Measurements from ENCODE around the gene DAPK1. TPM values are rescaled to one million over a fixed set of nuclear protein-coding genes. Genes with fewer than 3 reads are reported as not detected.

The DAPK1 gene
- total RNA-seq, 1 donor from 2014 or later, result 29.5 TPM

DNA sequence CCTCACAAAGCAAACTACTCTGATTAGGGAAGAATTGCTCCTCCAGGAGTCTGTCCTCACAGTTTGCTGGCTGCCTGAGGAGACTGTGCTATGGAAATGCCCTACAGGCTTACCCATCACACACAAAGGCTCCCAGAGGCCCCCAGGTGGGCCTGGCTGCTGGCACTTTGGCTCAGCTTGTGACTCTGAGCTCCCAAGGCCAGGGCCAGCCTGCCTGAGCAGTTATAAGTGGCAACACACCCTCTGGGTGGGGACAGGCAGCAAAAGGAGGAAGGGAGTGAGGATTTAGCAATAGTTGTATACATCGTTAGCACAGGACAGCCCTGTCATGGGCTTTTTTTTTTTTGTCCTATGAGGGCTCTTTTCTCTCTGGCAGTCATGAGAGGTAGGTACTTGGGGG lies 103.5 kb downstream of the DAPK1 start:
- peak overlapping the region; percentile 31 for H3K4me3 Mint-ChIP-seq
- peaks cover 2% of the 10 kb centered on the region for H3K27me3 Mint-ChIP-seq (ENCODE audit: insufficient read depth, low read depth)
- peaks cover 40% of the 10 kb centered on the region for H4K20me1 ChIP-seq (ENCODE audit: low read depth)
- peaks cover 5% of the 10 kb centered on the region for H3K36me3 Mint-ChIP-seq
- H3K9ac ChIP-seq, result no peak overlapping the region
- H3K9me3 ChIP-seq (ENCODE audit: low read depth), result no peaks in the 10 kb centered on the region
- no peaks in the 10 kb centered on the region for H3K9me3 Mint-ChIP-seq
- peaks cover 13% of the 10 kb centered on the region for H3K79me2 ChIP-seq (ENCODE audit: low read depth)
- peaks cover 28% of the 10 kb centered on the region for H3K4me1 ChIP-seq
- H3K4me3 ChIP-seq, result no peak overlapping the region
- H3K27me3 ChIP-seq, result no peaks in the 10 kb centered on the region
- peaks cover 76% of the 10 kb centered on the region for H3K4me1 Mint-ChIP-seq
- H2AFZ ChIP-seq (replicated peaks), result no peak overlapping the region
- no peak overlapping the region for H3K27ac ChIP-seq
- TF ChIP-seq EZH2phosphoT487 (IDR thresholded peaks at IDR 0.05) (no peak), EZH2 (IDR thresholded peaks at IDR 0.05) (no peak)
- TF ChIP-seq, protein P1, sequence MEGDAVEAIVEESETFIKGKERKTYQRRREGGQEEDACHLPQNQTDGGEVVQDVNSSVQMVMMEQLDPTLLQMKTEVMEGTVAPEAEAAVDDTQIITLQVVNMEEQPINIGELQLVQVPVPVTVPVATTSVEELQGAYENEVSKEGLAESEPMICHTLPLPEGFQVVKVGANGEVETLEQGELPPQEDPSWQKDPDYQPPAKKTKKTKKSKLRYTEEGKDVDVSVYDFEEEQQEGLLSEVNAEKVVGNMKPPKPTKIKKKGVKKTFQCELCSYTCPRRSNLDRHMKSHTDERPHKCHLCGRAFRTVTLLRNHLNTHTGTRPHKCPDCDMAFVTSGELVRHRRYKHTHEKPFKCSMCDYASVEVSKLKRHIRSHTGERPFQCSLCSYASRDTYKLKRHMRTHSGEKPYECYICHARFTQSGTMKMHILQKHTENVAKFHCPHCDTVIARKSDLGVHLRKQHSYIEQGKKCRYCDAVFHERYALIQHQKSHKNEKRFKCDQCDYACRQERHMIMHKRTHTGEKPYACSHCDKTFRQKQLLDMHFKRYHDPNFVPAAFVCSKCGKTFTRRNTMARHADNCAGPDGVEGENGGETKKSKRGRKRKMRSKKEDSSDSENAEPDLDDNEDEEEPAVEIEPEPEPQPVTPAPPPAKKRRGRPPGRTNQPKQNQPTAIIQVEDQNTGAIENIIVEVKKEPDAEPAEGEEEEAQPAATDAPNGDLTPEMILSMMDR (IDR thresholded peaks at IDR 0.05), result no peak
- peak; percentile 36 for DNase-seq (ENCODE audit: low spot score)
- peaks cover 5% of the 10 kb centered on the region for H3F3A ChIP-seq (ENCODE audit: low read depth)
- no peaks in the 10 kb centered on the region for H3K36me3 ChIP-seq
- no peak overlapping the region for H3K4me2 ChIP-seq
- no peak overlapping the region for H3K27ac Mint-ChIP-seq

DNA sequence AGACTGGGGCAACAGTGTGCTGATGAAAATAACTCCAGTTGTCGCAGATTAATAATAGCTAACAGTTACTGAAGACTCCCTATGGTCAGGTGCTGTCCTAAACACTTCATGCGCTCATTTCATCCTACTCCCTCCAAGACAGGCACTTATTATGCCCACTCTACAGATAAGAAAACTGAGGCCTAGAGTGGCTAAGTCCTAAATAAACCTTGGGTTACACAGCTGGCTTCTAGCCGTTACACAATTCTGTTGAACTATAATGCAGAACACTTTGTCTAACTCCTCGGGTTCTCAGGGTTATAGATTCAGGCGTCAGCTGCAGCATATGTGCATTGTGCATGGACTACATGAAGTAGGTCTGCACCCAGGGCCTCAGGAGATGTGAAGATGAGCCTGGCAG lies 103.9 kb downstream of the DAPK1 start:
- Histone ChIP-seq H3K9ac (no peak overlapping the region), H4K20me1 (ENCODE audit: low read depth) (peaks cover 38% of the 10 kb centered on the region), H3K27me3 (no peaks in the 10 kb centered on the region), H2AFZ (replicated peaks) (no peak overlapping the region), H3K4me3 (no peak overlapping the region), H3K79me2 (ENCODE audit: low read depth) (peaks cover 9% of the 10 kb centered on the region), H3K9me3 (ENCODE audit: low read depth) (no peaks in the 10 kb centered on the region), H3K36me3 (no peaks in the 10 kb centered on the region), H3K4me1 (peaks cover 28% of the 10 kb centered on the region), H3K4me2 (no peak overlapping the region), H3F3A (ENCODE audit: low read depth) (peaks cover 5% of the 10 kb centered on the region), H3K27ac (no peak overlapping the region)
- no peak for DNase-seq (ENCODE audit: low spot score)
- Mint-ChIP-seq H3K4me1 (peaks cover 72% of the 10 kb centered on the region), H3K27me3 (ENCODE audit: insufficient read depth, low read depth) (peaks cover 2% of the 10 kb centered on the region), H3K27ac (no peak overlapping the region), H3K4me3 (no peak overlapping the region), H3K9me3 (no peaks in the 10 kb centered on the region), H3K36me3 (peaks cover 5% of the 10 kb centered on the region)
- TF ChIP-seq EZH2phosphoT487 (IDR thresholded peaks at IDR 0.05) (no peak), EZH2 (IDR thresholded peaks at IDR 0.05) (no peak)
- TF ChIP-seq, protein P1 (IDR thresholded peaks at IDR 0.05), result no peak

DNA sequence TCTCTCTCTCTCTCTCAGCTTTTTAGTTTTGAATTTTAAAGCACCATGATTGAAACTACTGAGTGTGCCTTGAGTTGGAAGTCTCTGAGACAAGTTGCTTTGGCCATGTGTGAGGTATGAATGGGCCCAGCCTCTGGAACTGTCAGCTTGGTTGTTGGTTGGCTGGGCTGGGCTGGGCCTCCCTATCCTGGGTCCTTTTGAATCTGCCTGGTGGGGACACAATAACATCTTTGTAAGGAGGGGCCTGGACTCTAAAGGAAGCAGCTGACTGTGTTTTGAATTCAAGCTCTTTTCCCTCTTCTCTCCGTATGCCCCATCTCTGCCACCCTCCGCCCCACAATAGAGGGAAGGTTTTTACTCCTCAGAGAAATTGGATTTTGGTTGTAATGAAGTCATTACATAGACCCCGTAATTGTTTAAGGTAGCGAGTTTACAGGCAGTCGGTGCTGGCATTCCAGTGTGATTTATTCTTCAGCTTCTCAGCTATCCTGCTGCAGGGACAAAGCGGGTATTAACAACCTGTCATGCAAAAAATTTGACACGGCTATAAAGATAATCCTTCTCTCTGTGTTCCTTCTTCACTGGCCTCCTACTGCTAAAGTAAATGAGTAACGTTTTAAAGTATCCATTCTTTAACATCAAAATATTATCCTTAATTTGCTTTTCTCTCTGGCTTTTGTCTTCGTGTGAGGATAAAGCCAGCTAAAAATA lies 105.4 kb downstream of the DAPK1 start:
- H2AFZ ChIP-seq (replicated peaks), result no peak overlapping the region
- no peak overlapping the region for H3K9ac ChIP-seq
- peaks cover 2% of the 10 kb centered on the region for H3K27me3 Mint-ChIP-seq (ENCODE audit: insufficient read depth, low read depth)
- H3K4me3 Mint-ChIP-seq, result peak overlapping the region; percentile 56
- no peaks in the 10 kb centered on the region for H3K9me3 Mint-ChIP-seq
- H3K9me3 ChIP-seq (ENCODE audit: low read depth), result no peaks in the 10 kb centered on the region
- H3K4me2 ChIP-seq, result peak overlapping the region; percentile 36
- peak overlapping the region; percentile 90 for H3K27ac Mint-ChIP-seq
- peak; percentile 25 for DNase-seq (ENCODE audit: low spot score)
- no peaks in the 10 kb centered on the region for H3K27me3 ChIP-seq
- no peak overlapping the region for H3K4me3 ChIP-seq
- H3K36me3 ChIP-seq, result no peaks in the 10 kb centered on the region
- H3K27ac ChIP-seq, result peak overlapping the region; percentile 1
- H3K79me2 ChIP-seq (ENCODE audit: low read depth), result peaks cover 9% of the 10 kb centered on the region
- H3K4me1 ChIP-seq, result peaks cover 36% of the 10 kb centered on the region
- TF ChIP-seq EZH2 (IDR thresholded peaks at IDR 0.05) (no peak), EZH2phosphoT487 (IDR thresholded peaks at IDR 0.05) (no peak)
- TF ChIP-seq, protein P1 (IDR thresholded peaks at IDR 0.05), result no peak
- peaks cover 5% of the 10 kb centered on the region for H3F3A ChIP-seq (ENCODE audit: low read depth)
- peaks cover 78% of the 10 kb centered on the region for H3K4me1 Mint-ChIP-seq
- peaks cover 10% of the 10 kb centered on the region for H3K36me3 Mint-ChIP-seq
- H4K20me1 ChIP-seq (ENCODE audit: low read depth), result peaks cover 33% of the 10 kb centered on the region

Data from neural progenitor cell (in vitro differentiated cells).